Fibroblast of skin of right quadriceps (primary cell): ENCODE data around the gene PLD4.

Experiments used
- DNase-seq: peaks from one replicate; pipeline ENCODE4 v3.0.0-alpha.2; 2013

PLD4 gene

GRCh38 chr14:104957146-104958113 is 32.8 kb downstream of the PLD4 start:
- DNase-seq, result no peak

- DNase-seq, result no peak
Observed at GRCh38 chr14:104964546-104964945, 39.9 kb downstream of the PLD4 start.

- DNase-seq, result no peak
Observed at GRCh38 chr14:104965561-104966231, 41.0 kb downstream of the PLD4 start.

- no peak for DNase-seq
Observed at GRCh38 chr14:104966261-104966865, 41.7 kb downstream of the PLD4 start.

GRCh38 chr14:104966981-104967385 is 42.3 kb downstream of the PLD4 start:
- DNase-seq, result no peak

GRCh38 chr14:104967386-104968152 is 42.9 kb downstream of the PLD4 start:
- peak; percentile 29 for DNase-seq

GRCh38 chr14:104968153-104968527 is 43.5 kb downstream of the PLD4 start:
- DNase-seq, result peak; percentile 60

- DNase-seq, result peak; percentile 21
Observed at GRCh38 chr14:104968541-104969401, 44.1 kb downstream of the PLD4 start.

- no peak for DNase-seq
Observed at GRCh38 chr14:104969741-104970230, 45.1 kb downstream of the PLD4 start.

- peak; percentile 85 for DNase-seq
Observed at GRCh38 chr14:104970231-104971068, 45.8 kb downstream of the PLD4 start.

- no peak for DNase-seq
Observed at GRCh38 chr14:104971447-104972240, 47.0 kb downstream of the PLD4 start.

GRCh38 chr14:104972301-104973134 is 47.8 kb downstream of the PLD4 start:
- no peak for DNase-seq

- DNase-seq, result peak; percentile 95
Observed at GRCh38 chr14:104973135-104973384, 48.4 kb downstream of the PLD4 start.

- DNase-seq, result peak; percentile 77
Observed at GRCh38 chr14:104973385-104974145, 48.9 kb downstream of the PLD4 start.

GRCh38 chr14:104974146-104974541 is 49.5 kb downstream of the PLD4 start:
- no peak for DNase-seq

GRCh38 chr14:104974665-104975390 is 50.1 kb downstream of the PLD4 start:
- no peak for DNase-seq

GRCh38 chr14:104975481-104976197 is 51.0 kb downstream of the PLD4 start:
- no peak for DNase-seq
